Keratinocyte (primary cell): ENCODE measurements around the gene METTL24.
"Not testable (repeated sequence)": the region's sequence is repeated elsewhere in the genome, so short reads cannot be mapped to it uniquely, and the experiment has no call there.

ENCODE experiments used
- CTCF ChIP-seq, 3 experiments: IDR thresholded peaks in 1 of 3; conservative IDR thresholded peaks in 1 of 3; optimal IDR thresholded peaks in 1 of 3; 2 replicates in 2 of 3; 3 replicates in 1 of 3; pipeline versions ENCODE3 to v1.5.1; 2011; ENCODE audit warnings: low read length in 3 of 3, mild to moderate bottlenecking in 3 of 3, moderate library complexity in 2 of 3, control low read depth in 1 of 3, inconsistent platforms in 1 of 3; ENCODE audit not compliant: insufficient read depth in 2 of 3; ENCODE audit errors: extremely low read depth in 1 of 3
- EZH2 ChIP-seq: IDR thresholded peaks from one replicate; pipeline ENCODE4 v1.6.1; 2012; ENCODE audit warnings: inconsistent platforms, mild to moderate bottlenecking, low read length, moderate library complexity

GRCh38 chr6:110303692-110304091 is 54.5 kb downstream of the METTL24 start:
- TF ChIP-seq CTCF (optimal IDR thresholded peaks at IDR 0.05 in 1 of 3, IDR thresholded peaks at IDR 0.05 in 1 of 3, conservative IDR thresholded peaks at IDR 0.05 in 1 of 3; ENCODE audit: extremely low read depth in 1 of 3, insufficient read depth in 2 of 3, low read length in 3 of 3); EZH2: not testable (repeated sequence)
